K562 (cell line): ENCODE data around the gene PROK1. TPM values are rescaled to one million over a fixed set of nuclear protein-coding genes. Genes with fewer than 3 reads are reported as not detected.

Experiments used
- ARID2 ChIP-seq: fragments of 450-650 bp; IDR thresholded peaks from 2 replicates; pipeline ENCODE4 v1.6.1; 2017; ENCODE audit warnings: antibody characterized with exemption, mild to moderate bottlenecking
- HIVEP1 ChIP-seq: fragments of 250-450 bp; sonication (Bioruptor Pico); IDR thresholded peaks from 2 replicates; pipeline ENCODE4 v1.4.0; 2020; ENCODE audit warnings: mild to moderate bottlenecking
- PHTF2 ChIP-seq: fragments of 250-450 bp; sonication (Bioruptor Pico); IDR thresholded peaks from 2 replicates; pipeline ENCODE4 v1.5.0; 2021; ENCODE audit warnings: mild to moderate bottlenecking
- PTBP1 ChIP-seq: fragments of 200-400 bp; formaldehyde crosslinking; IDR thresholded peaks from 2 replicates; pipeline ENCODE4 v1.6.1; 2017; ENCODE audit warnings: low read depth, low read length
- PTTG1 ChIP-seq: fragments of 450-650 bp; IDR thresholded peaks from 2 replicates; pipeline ENCODE4 v1.6.1; 2016; ENCODE audit warnings: low read depth, mild to moderate bottlenecking, missing genetic modification characterization, missing compliant biosample characterization
- SLC30A9 ChIP-seq: fragments of 250-450 bp; sonication (Bioruptor Pico); IDR thresholded peaks from 2 replicates; pipeline ENCODE4 v1.8.0; 2022; ENCODE audit warnings: mild to moderate bottlenecking, moderate library complexity
- SMAD1 ChIP-seq: fragments of 150-350 bp; IDR thresholded peaks from 2 replicates; pipeline ENCODE4 v1.6.1; 2014; ENCODE audit warnings: low read length, low read depth; ENCODE audit not compliant: partially characterized antibody
- TRIM28 ChIP-seq: fragments of 450-650 bp; IDR thresholded peaks from 2 replicates; pipeline ENCODE4 v1.6.1; 2017
- ZFX ChIP-seq: sonication (generic); formaldehyde crosslinking; IDR thresholded peaks from 2 replicates; pipeline ENCODE4 v1.8.0; 2022; ENCODE audit warnings: mild to moderate bottlenecking, missing genetic modification reagents, moderate library complexity
- ZNF134 ChIP-seq: fragments of 250-450 bp; sonication (Bioruptor Pico); conservative IDR thresholded peaks from 2 replicates; pipeline ENCODE4 v1.4.0; 2020
- polyA plus RNA-seq, 8 experiments: library from polyadenylated mRNA; depleted of rRNA in 4 of 8; stranded (reverse) in 5 of 8; unstranded in 3 of 8; fragments of >200 nt; fragmentation: Nextera tagmentation in 2 of 8; fragmentation: Illumina TruSeq in 1 of 8; extraction: Ambion mirVana in 2 of 8; extraction: Trizol in 1 of 8; gene quantifications; 2 replicates each; pipeline versions ENCODE4 v1.2.1 to v1.2.3, GENCODE V29; 2011 to 2014; ENCODE audit warnings: inconsistent platforms in 1 of 8, missing spikeins in 1 of 8
- total RNA-seq, 7 experiments: library from RNA; depleted of rRNA in 6 of 7; stranded (reverse); fragments of >200 nt in 6 of 7; fragmentation: Illumina TruSeq in 2 of 7; extraction: Trizol in 2 of 7; gene quantifications; 2 replicates each; pipeline versions ENCODE4 v1.2.1 to v1.2.3, GENCODE V29; 2011 to 2021; ENCODE audit warnings: low replicate concordance in 1 of 7
- TF ChIP-seq, protein P1 (sequence below), 2 experiments: fragments of 450-650 bp; formaldehyde crosslinking in 1 of 2; IDR thresholded peaks; 2 replicates each; pipeline versions ENCODE4 v1.4.0 to v1.6.1; 2014 to 2020; ENCODE audit warnings: mild to moderate bottlenecking in 2 of 2, borderline replicate concordance in 1 of 2, low read depth in 1 of 2
- TF ChIP-seq, protein P2 (sequence below): IDR thresholded peaks from 2 replicates; pipeline ENCODE4 v1.6.1; 2011; ENCODE audit warnings: borderline replicate concordance, low read depth, mild to moderate bottlenecking, moderate library complexity, low read length; ENCODE audit not compliant: insufficient read depth, poor library complexity, severe bottlenecking
- TF ChIP-seq, protein P3 (sequence below): sonication (generic); formaldehyde crosslinking; IDR thresholded peaks from 2 replicates; pipeline ENCODE4 v1.8.0; 2022; ENCODE audit warnings: missing genetic modification reagents, mild to moderate bottlenecking, moderate library complexity, borderline replicate concordance
- TF ChIP-seq, protein P4 (sequence below): fragments of 250-450 bp; sonication (Bioruptor Pico); IDR thresholded peaks from 2 replicates; pipeline ENCODE4 v1.5.0; 2021

Gene PROK1
- total and polyA plus RNA-seq, 9 of the 15 experiments (the other 6 are each of a cell fraction or from before 2014, with no cell fraction given), result 0.15 TPM; not detected in 8

DNA sequence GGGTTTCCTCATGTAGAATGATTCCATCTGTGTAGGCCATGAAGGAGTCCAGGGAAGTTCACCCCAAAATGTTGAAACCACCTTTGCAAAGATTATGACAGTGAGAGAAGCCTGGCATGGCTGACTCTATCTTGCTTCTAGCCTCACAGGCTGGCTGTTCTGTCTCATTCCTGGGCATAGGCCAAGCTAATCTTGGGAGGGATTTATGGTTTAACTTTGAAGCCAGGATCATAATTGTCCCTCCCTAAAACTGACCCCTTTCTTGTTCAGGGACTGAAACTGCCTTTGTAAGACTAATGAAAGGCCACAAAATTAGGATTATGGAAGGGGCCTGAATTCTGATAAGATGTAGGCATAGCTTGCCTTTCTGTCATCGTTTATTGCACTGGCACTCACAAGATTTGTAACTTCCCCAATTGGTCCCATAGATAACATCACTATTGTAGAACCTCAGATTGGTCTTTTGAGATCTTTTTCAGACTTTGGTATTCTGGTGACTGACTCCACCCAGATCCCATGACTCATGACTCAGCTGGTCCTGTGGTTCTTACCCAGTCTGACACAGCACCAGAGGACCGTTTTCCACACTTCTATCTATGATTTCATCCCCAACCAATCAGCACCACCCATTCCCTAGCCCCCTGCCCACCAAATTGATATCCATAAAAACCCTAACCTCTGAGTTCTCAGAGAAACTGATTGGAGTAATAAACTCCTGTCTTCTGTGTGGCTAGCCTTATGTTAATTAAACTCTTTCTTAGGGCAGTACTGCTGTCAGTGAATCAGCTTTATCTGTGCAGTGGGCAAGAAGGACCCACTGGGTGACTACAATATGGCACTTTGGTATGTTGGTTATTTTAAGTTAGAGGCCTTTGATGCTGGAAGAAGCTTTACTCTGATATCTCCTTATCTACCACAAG, 29.8 kb upstream of the PROK1 start (continued):
- peak; percentile 78; the same call in 1 of the 2 replicates for TF ChIP-seq PHTF2 (CRISPR knock-in tag)
- TF ChIP-seq, protein P1, sequence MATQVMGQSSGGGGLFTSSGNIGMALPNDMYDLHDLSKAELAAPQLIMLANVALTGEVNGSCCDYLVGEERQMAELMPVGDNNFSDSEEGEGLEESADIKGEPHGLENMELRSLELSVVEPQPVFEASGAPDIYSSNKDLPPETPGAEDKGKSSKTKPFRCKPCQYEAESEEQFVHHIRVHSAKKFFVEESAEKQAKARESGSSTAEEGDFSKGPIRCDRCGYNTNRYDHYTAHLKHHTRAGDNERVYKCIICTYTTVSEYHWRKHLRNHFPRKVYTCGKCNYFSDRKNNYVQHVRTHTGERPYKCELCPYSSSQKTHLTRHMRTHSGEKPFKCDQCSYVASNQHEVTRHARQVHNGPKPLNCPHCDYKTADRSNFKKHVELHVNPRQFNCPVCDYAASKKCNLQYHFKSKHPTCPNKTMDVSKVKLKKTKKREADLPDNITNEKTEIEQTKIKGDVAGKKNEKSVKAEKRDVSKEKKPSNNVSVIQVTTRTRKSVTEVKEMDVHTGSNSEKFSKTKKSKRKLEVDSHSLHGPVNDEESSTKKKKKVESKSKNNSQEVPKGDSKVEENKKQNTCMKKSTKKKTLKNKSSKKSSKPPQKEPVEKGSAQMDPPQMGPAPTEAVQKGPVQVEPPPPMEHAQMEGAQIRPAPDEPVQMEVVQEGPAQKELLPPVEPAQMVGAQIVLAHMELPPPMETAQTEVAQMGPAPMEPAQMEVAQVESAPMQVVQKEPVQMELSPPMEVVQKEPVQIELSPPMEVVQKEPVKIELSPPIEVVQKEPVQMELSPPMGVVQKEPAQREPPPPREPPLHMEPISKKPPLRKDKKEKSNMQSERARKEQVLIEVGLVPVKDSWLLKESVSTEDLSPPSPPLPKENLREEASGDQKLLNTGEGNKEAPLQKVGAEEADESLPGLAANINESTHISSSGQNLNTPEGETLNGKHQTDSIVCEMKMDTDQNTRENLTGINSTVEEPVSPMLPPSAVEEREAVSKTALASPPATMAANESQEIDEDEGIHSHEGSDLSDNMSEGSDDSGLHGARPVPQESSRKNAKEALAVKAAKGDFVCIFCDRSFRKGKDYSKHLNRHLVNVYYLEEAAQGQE (IDR thresholded peaks at IDR 0.05; ENCODE audit: borderline replicate concordance), result no peak
- TF ChIP-seq, protein P1 (CRISPR knock-in tag; IDR thresholded peaks at IDR 0.05; ENCODE audit: low read depth), result no peak
- TF ChIP-seq, protein P2, sequence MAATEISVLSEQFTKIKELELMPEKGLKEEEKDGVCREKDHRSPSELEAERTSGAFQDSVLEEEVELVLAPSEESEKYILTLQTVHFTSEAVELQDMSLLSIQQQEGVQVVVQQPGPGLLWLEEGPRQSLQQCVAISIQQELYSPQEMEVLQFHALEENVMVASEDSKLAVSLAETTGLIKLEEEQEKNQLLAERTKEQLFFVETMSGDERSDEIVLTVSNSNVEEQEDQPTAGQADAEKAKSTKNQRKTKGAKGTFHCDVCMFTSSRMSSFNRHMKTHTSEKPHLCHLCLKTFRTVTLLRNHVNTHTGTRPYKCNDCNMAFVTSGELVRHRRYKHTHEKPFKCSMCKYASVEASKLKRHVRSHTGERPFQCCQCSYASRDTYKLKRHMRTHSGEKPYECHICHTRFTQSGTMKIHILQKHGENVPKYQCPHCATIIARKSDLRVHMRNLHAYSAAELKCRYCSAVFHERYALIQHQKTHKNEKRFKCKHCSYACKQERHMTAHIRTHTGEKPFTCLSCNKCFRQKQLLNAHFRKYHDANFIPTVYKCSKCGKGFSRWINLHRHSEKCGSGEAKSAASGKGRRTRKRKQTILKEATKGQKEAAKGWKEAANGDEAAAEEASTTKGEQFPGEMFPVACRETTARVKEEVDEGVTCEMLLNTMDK, result no peak
- TF ChIP-seq, protein P3, sequence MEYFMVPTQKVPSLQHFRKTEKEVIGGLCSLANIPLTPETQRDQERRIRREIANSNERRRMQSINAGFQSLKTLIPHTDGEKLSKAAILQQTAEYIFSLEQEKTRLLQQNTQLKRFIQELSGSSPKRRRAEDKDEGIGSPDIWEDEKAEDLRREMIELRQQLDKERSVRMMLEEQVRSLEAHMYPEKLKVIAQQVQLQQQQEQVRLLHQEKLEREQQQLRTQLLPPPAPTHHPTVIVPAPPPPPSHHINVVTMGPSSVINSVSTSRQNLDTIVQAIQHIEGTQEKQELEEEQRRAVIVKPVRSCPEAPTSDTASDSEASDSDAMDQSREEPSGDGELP, result peak; percentile 72
- no peak for TF ChIP-seq PTBP1
- TF ChIP-seq SMAD1, result no peak
- no peak for TF ChIP-seq SLC30A9
- no peak for TF ChIP-seq PTTG1 (tag)
- no peak for TF ChIP-seq HIVEP1 (CRISPR knock-in tag)
- TF ChIP-seq, protein P4, sequence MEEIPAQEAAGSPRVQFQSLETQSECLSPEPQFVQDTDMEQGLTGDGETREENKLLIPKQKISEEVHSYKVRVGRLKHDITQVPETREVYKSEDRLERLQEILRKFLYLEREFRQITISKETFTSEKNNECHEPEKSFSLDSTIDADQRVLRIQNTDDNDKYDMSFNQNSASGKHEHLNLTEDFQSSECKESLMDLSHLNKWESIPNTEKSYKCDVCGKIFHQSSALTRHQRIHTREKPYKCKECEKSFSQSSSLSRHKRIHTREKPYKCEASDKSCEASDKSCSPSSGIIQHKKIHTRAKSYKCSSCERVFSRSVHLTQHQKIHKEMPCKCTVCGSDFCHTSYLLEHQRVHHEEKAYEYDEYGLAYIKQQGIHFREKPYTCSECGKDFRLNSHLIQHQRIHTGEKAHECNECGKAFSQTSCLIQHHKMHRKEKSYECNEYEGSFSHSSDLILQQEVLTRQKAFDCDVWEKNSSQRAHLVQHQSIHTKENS (CRISPR knock-in tag), result no peak
- TF ChIP-seq ZNF134 (CRISPR knock-in tag), result 0 out of 2 replicates have a peak, but pooled peaks have one; percentile 14
- no peak for TF ChIP-seq ARID2
- TF ChIP-seq ZFX (CRISPR knock-in tag), result 0 out of 2 replicates have a peak, but pooled peaks have one; percentile 21
- 0 out of 2 replicates have a peak, but pooled peaks have one; percentile 37 for TF ChIP-seq TRIM28
